K562 (cell line): ENCODE measurements around the gene INSYN2B. TPM values are rescaled to one million over a fixed set of nuclear protein-coding genes. Genes with fewer than 3 reads are reported as not detected.

ENCODE experiments used
- ATAC-seq: fragments of 200-7000 bp; cut with Tn5 transposase; 3 replicates; pipeline ENCODE4 v1.9.1; 2020; ENCODE audit warnings: moderate library complexity
- BruUV-seq: library from RNA; stranded (reverse); fragments of 400-500 nt; replicated peaks from 2 replicates; lab custom pipeline; 2021; lab: Mats Ljungman, UMichigan
- CTCF ChIA-PET: fragments of 300-600 bp; formaldehyde crosslinking; extraction: SDS; loops from one replicate; lab custom pipeline; 2021; ENCODE audit warnings: low intra/inter-chr PET ratio; lab: Yijun Ruan, JAX
- POLR2A ChIA-PET: fragments of 300-600, 350-650 bp; sonication (Branson Sonifier 250); formaldehyde crosslinking; extraction: SDS; loops from one replicate; lab custom pipeline; 2021; ENCODE audit warnings: antibody characterized with exemption, inconsistent platforms; lab: Yijun Ruan, JAX
- DNase-seq, 4 experiments: peaks; one replicate each; pipeline versions ENCODE4 v3.0.0 to v3.0.0-alpha.2; 2011 to 2018; ENCODE audit warnings: low spot score in 3 of 4, mixed read lengths in 3 of 4; ENCODE audit errors: extremely low read depth in 1 of 4
- FAIRE-seq: peaks from 2 replicates; lab custom pipeline; 2011; peaks lifted over from hg19 to GRCh38; lab: Jason Lieb, UNC
- H2AFZ ChIP-seq: 2 replicates; pipeline ENCODE4 v1.6.0; 2011; ENCODE audit warnings: low read depth, low read length, control low read depth, inconsistent platforms
- H3K27ac ChIP-seq: fragments of 200-600 bp; 3 replicates; pipeline ENCODE4 v1.8.0; 2011; ENCODE audit warnings: low read depth, mild to moderate bottlenecking, control low read depth, inconsistent platforms, low read length, moderate library complexity, mixed read lengths; ENCODE audit errors: extremely low read depth
- H3K27me3 ChIP-seq, 2 experiments: fragments of 300-600 bp in 1 of 2; 2 replicates in 1 of 2; 3 replicates in 1 of 2; pipeline versions ENCODE4 v1.6.0 to v1.8.0; 2011; ENCODE audit warnings: inconsistent platforms in 2 of 2, low read length in 2 of 2, mild to moderate bottlenecking in 1 of 2, mixed read lengths in 1 of 2, moderate library complexity in 1 of 2; ENCODE audit not compliant: control insufficient read depth in 2 of 2, insufficient read depth in 2 of 2
- H3K36me3 ChIP-seq: fragments of 300-600 bp; 3 replicates; pipeline ENCODE4 v1.8.0; 2011; ENCODE audit warnings: mild to moderate bottlenecking, low read length, inconsistent platforms; ENCODE audit not compliant: control insufficient read depth, insufficient read depth
- H3K4me1 ChIP-seq, 2 experiments: fragments of 200-600 bp in 1 of 2; replicated peaks in 1 of 2; 2 replicates in 1 of 2; 3 replicates in 1 of 2; pipeline versions ENCODE4 v1.5.1 to v1.8.0; 2011; ENCODE audit warnings: inconsistent platforms in 2 of 2, low read length in 2 of 2, mild to moderate bottlenecking in 1 of 2, mixed read lengths in 1 of 2, moderate library complexity in 1 of 2; ENCODE audit not compliant: control insufficient read depth in 2 of 2, insufficient read depth in 2 of 2
- H3K4me2 ChIP-seq: 2 replicates; pipeline ENCODE4 v1.6.1; 2011; ENCODE audit warnings: low read length, control low read depth, inconsistent platforms, mixed read lengths; ENCODE audit not compliant: insufficient read depth
- H3K4me3 ChIP-seq: fragments of 200-600 bp; sonication (generic), shearing (Covaris generic); 2 replicates; pipeline ENCODE4 v1.5.1; 2016; ENCODE audit warnings: control low read depth, inconsistent platforms
- H3K79me2 ChIP-seq: fragments of 200-600 bp; 3 replicates; pipeline ENCODE4 v1.8.0; 2011; ENCODE audit warnings: low read length, inconsistent platforms; ENCODE audit not compliant: control insufficient read depth, insufficient read depth
- H3K9ac ChIP-seq, 2 experiments: 2 replicates each; pipeline versions ENCODE4 v1.6.0 to v1.6.1; 2011; ENCODE audit warnings: low read depth in 2 of 2, low read length in 2 of 2, control low read depth in 1 of 2, inconsistent platforms in 1 of 2, mild to moderate bottlenecking in 1 of 2, mixed read lengths in 1 of 2; ENCODE audit not compliant: insufficient read depth in 1 of 2
- H3K9me1 ChIP-seq: one replicate; pipeline ENCODE4 v1.6.0; 2011; ENCODE audit warnings: inconsistent platforms, mild to moderate bottlenecking, low read length, moderate library complexity; ENCODE audit not compliant: control insufficient read depth, insufficient read depth
- H3K9me3 ChIP-seq: replicated peaks from 2 replicates; pipeline ENCODE4 v1.5.1; 2011; ENCODE audit warnings: low read depth, low read length, inconsistent platforms; ENCODE audit not compliant: control insufficient read depth, insufficient read depth
- H4K20me1 ChIP-seq: replicated peaks from 2 replicates; pipeline ENCODE4 v1.6.1; 2011; ENCODE audit warnings: low read length, inconsistent platforms, mixed read lengths; ENCODE audit not compliant: control insufficient read depth, insufficient read depth
- AFF4 ChIP-seq: sonication (generic); formaldehyde crosslinking; IDR thresholded peaks from 2 replicates; pipeline ENCODE4 v1.8.0; 2023; ENCODE audit warnings: mild to moderate bottlenecking, missing genetic modification reagents
- ARID1B ChIP-seq: fragments of 450-650 bp; IDR thresholded peaks from 2 replicates; pipeline ENCODE4 v1.6.1; 2016; ENCODE audit warnings: antibody characterized with exemption, mild to moderate bottlenecking, inconsistent platforms
- ARNT ChIP-seq, 2 experiments: fragments of 450-650 bp; IDR thresholded peaks; 2 replicates each; pipeline ENCODE4 v1.6.1; 2016; ENCODE audit warnings: mild to moderate bottlenecking in 1 of 2
- CEBPB ChIP-seq: fragments of 450-650 bp; IDR thresholded peaks from 2 replicates; pipeline ENCODE4 v1.6.1; 2016; ENCODE audit warnings: missing genetic modification characterization, missing compliant biosample characterization
- CEBPG ChIP-seq, 3 experiments: fragments of 200-800 bp in 1 of 3; sonication (Bioruptor generic) in 1 of 3; sonication (generic) in 1 of 3; formaldehyde crosslinking in 1 of 3; IDR thresholded peaks in 2 of 3; conservative IDR thresholded peaks in 1 of 3; 2 replicates each; pipeline versions ENCODE4 v1.6.1 to v1.8.0; 2016 to 2022; ENCODE audit warnings: missing compliant biosample characterization in 2 of 3, missing genetic modification characterization in 2 of 3, mild to moderate bottlenecking in 1 of 3, missing genetic modification reagents in 1 of 3
- FOXK1 ChIP-seq: sonication (generic); formaldehyde crosslinking; IDR thresholded peaks from 2 replicates; pipeline ENCODE4 v1.8.0; 2022; ENCODE audit warnings: missing genetic modification reagents, mild to moderate bottlenecking, borderline replicate concordance
- MAZ ChIP-seq, 2 experiments: fragments of 450-650 bp in 1 of 2; sonication (generic) in 1 of 2; formaldehyde crosslinking; IDR thresholded peaks in 1 of 2; conservative IDR thresholded peaks in 1 of 2; 2 replicates each; pipeline versions ENCODE4 v1.4.0 to v1.5.0; 2020; ENCODE audit warnings: mild to moderate bottlenecking in 1 of 2, missing genetic modification reagents in 1 of 2
- MCM3 ChIP-seq: fragments of 450-650 bp; IDR thresholded peaks from 2 replicates; pipeline ENCODE4 v1.6.1; 2016
- MCM5 ChIP-seq: fragments of 450-650 bp; IDR thresholded peaks from 2 replicates; pipeline ENCODE4 v1.6.1; 2016; ENCODE audit warnings: low read depth
- MTA1 ChIP-seq: fragments of 450-650 bp; IDR thresholded peaks from 2 replicates; pipeline ENCODE4 v1.6.1; 2017; ENCODE audit warnings: borderline replicate concordance
- NUFIP1 ChIP-seq: fragments of 450-650 bp; IDR thresholded peaks from 2 replicates; pipeline ENCODE4 v1.6.1; 2018; ENCODE audit not compliant: partially characterized antibody
- SAP30 ChIP-seq: fragments of 200-600 bp; sonication (generic); IDR thresholded peaks from 2 replicates; pipeline ENCODE4 v1.6.1; 2012; ENCODE audit warnings: borderline replicate concordance, low read depth, mild to moderate bottlenecking, moderate library complexity, low read length, control low read depth, inconsistent platforms; ENCODE audit not compliant: insufficient read depth, poor library complexity, severe bottlenecking
- ZNF75A ChIP-seq: fragments of 450-650 bp; formaldehyde crosslinking; IDR thresholded peaks from 2 replicates; pipeline ENCODE4 v1.4.0; 2020; ENCODE audit warnings: mild to moderate bottlenecking
- WGBS: fragments of 100-300 bp; shearing (Covaris generic); methylation state at CpG from one replicate; pipeline ENCODE4 v1.1.6; 2016; ENCODE audit warnings: low coverage, mixed read lengths; ENCODE audit not compliant: insufficient coverage; ENCODE audit errors: missing lambda C conversion rate; 5-methylcytosine and 5-hydroxymethylcytosine counted together
- in situ Hi-C: fragments of 300-500 bp; cut with MboI; formaldehyde crosslinking; loops from 4 replicates; pipeline ENCODE4 v1.15.0; 2018; ENCODE audit warnings: inconsistent platforms, mixed read lengths
- intact Hi-C: fragments of 100-400 bp; cut with micrococcal nuclease; formaldehyde crosslinking; loops from 2 replicates; pipeline ENCODE4 v1.14.2; 2022
- polyA plus RNA-seq, 8 experiments: library from polyadenylated mRNA; depleted of rRNA in 4 of 8; stranded (reverse) in 5 of 8; unstranded in 3 of 8; fragments of >200 nt; fragmentation: Nextera tagmentation in 2 of 8; fragmentation: Illumina TruSeq in 1 of 8; extraction: Ambion mirVana in 2 of 8; extraction: Trizol in 1 of 8; gene quantifications; 2 replicates each; pipeline versions ENCODE4 v1.2.1 to v1.2.3, GENCODE V29; 2011 to 2014; ENCODE audit warnings: inconsistent platforms in 1 of 8, missing spikeins in 1 of 8
- total RNA-seq, 7 experiments: library from RNA; depleted of rRNA in 6 of 7; stranded (reverse); fragments of >200 nt in 6 of 7; fragmentation: Illumina TruSeq in 2 of 7; extraction: Trizol in 2 of 7; gene quantifications; 2 replicates each; pipeline versions ENCODE4 v1.2.1 to v1.2.3, GENCODE V29; 2011 to 2021; ENCODE audit warnings: low replicate concordance in 1 of 7
- TF ChIP-seq, protein P1 (sequence below): sonication (generic); formaldehyde crosslinking; IDR thresholded peaks from 2 replicates; pipeline ENCODE4 v1.8.1; 2022; ENCODE audit warnings: missing genetic modification reagents
- TF ChIP-seq, protein P2 (sequence below), 2 experiments: fragments of 250-450 bp in 1 of 2; fragments of 450-650 bp in 1 of 2; sonication (Bioruptor Pico) in 1 of 2; IDR thresholded peaks; 2 replicates each; pipeline versions ENCODE4 v1.6.1 to v1.8.0; 2016 to 2021; ENCODE audit warnings: mild to moderate bottlenecking in 2 of 2, moderate library complexity in 2 of 2, missing compliant biosample characterization in 1 of 2, missing genetic modification characterization in 1 of 2
- TF ChIP-seq, protein P3 (sequence below): sonication (generic); formaldehyde crosslinking; IDR thresholded peaks from 2 replicates; pipeline ENCODE4 v1.8.0; 2023; ENCODE audit warnings: mild to moderate bottlenecking, missing genetic modification reagents

Gene INSYN2B
- total and polyA plus RNA-seq, 9 of the 15 experiments (the other 6 are each of a cell fraction or from before 2014, with no cell fraction given) = not detected

DNA sequence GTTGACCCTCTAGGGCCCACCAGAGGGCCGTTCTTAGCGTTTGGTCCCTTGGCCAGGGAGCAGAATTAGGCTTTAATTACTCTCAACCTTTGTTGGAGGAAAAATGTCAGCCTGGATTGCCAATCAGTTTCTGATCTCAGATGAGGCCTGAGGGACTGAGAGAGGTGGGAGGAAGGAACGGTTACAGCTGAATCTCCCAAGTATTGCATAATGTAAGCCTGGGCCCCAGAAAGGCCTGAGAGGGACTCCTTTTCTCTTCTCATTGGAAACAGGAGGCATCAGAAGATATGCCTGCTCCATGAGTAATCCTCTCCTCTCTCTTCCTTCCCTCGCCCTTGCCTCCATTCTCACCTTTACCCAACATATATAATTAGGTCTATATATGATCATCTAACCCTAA lies 105.7 kb downstream of the INSYN2B start:
- no peaks in the 10 kb centered on the region for H3K9me1 ChIP-seq
- DNase-seq (no peak), FAIRE-seq (no peak), ATAC-seq (no peak)
- intact Hi-C loops (no loop called here), in situ Hi-C loops (no loop called here)
- H3K79me2 ChIP-seq = no peaks in the 10 kb centered on the region
- H3K9me3 ChIP-seq = no peaks in the 10 kb centered on the region
- no peaks in the 10 kb centered on the region for H3K36me3 ChIP-seq
- H3K4me2 ChIP-seq = no peak overlapping the region
- CTCF ChIA-PET = no interaction called here
- H2AFZ ChIP-seq = no peak overlapping the region
- H3K4me1 ChIP-seq = no peaks in the 10 kb centered on the region; a peak in 1 of 5 replicates
- H3K27me3 ChIP-seq = no peaks in the 10 kb centered on the region
- no peak overlapping the region for H3K9ac ChIP-seq
- H4K20me1 ChIP-seq = no peaks in the 10 kb centered on the region
- H3K4me3 ChIP-seq = no peak overlapping the region
- BruUV-seq = no TSS peak
- POLR2A ChIA-PET = no interaction called here
- WGBS = 10% methylated on average over 4 of the region's 4 CpGs
- H3K27ac ChIP-seq = no peak overlapping the region
- no peak for TF ChIP-seq SAP30
- TF ChIP-seq FOXK1 = no peak
- TF ChIP-seq MCM3 = no peak
- TF ChIP-seq MCM5 = no peak
- TF ChIP-seq, protein P1, sequence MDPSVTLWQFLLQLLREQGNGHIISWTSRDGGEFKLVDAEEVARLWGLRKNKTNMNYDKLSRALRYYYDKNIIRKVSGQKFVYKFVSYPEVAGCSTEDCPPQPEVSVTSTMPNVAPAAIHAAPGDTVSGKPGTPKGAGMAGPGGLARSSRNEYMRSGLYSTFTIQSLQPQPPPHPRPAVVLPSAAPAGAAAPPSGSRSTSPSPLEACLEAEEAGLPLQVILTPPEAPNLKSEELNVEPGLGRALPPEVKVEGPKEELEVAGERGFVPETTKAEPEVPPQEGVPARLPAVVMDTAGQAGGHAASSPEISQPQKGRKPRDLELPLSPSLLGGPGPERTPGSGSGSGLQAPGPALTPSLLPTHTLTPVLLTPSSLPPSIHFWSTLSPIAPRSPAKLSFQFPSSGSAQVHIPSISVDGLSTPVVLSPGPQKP (CRISPR knock-in tag) = no peak
- TF ChIP-seq, protein P2, sequence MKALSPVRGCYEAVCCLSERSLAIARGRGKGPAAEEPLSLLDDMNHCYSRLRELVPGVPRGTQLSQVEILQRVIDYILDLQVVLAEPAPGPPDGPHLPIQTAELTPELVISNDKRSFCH (CRISPR knock-in tag; IDR thresholded peaks at IDR 0.05) = no peak
- TF ChIP-seq, protein P2 (tag; IDR thresholded peaks at IDR 0.05) = no peak
- no peak for TF ChIP-seq MTA1
- TF ChIP-seq AFF4 (CRISPR knock-in tag) = no peak
- TF ChIP-seq MAZ (CRISPR knock-in tag; conservative IDR thresholded peaks at IDR 0.05 in 1 of 2, IDR thresholded peaks at IDR 0.05 in 1 of 2) = no peak
- TF ChIP-seq, protein P3, sequence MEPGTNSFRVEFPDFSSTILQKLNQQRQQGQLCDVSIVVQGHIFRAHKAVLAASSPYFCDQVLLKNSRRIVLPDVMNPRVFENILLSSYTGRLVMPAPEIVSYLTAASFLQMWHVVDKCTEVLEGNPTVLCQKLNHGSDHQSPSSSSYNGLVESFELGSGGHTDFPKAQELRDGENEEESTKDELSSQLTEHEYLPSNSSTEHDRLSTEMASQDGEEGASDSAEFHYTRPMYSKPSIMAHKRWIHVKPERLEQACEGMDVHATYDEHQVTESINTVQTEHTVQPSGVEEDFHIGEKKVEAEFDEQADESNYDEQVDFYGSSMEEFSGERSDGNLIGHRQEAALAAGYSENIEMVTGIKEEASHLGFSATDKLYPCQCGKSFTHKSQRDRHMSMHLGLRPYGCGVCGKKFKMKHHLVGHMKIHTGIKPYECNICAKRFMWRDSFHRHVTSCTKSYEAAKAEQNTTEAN (CRISPR knock-in tag) = no peak
- TF ChIP-seq ZNF75A (CRISPR knock-in tag) = no peak
- no peak for TF ChIP-seq NUFIP1
- no peak for TF ChIP-seq ARNT (IDR thresholded peaks at IDR 0.05)
- TF ChIP-seq CEBPB = 0 out of 2 replicates have a peak, but pooled peaks have one; percentile 11
- no peak for TF ChIP-seq CEBPG (CRISPR knock-in tag; IDR thresholded peaks at IDR 0.05)
- peak; percentile 46 to 68; a peak in 3 of 4 replicates for TF ChIP-seq CEBPG (tag; conservative IDR thresholded peaks at IDR 0.05 in 1 of 2, IDR thresholded peaks at IDR 0.05 in 1 of 2)
- no peak for TF ChIP-seq ARID1B
